Measurements from ENCODE around the gene MDN1.

- TF ChIP-seq CTCF (IDR thresholded peaks at IDR 0.05) (no peak), POLR2AphosphoS2 (conservative IDR thresholded peaks at IDR 0.05; ENCODE audit: low read length) (no peak), EP300 (IDR thresholded peaks at IDR 0.05) (no peak), MAFK (IDR thresholded peaks at IDR 0.05; ENCODE audit: partially characterized antibody) (no peak), HDAC2 (IDR thresholded peaks at IDR 0.05) (no peak), MAX (IDR thresholded peaks at IDR 0.05) (no peak), POLR2A (IDR thresholded peaks at IDR 0.05; ENCODE audit: low read length) (no peak), JUN (IDR thresholded peaks at IDR 0.05) (no peak), RAD21 (conservative IDR thresholded peaks at IDR 0.05 in 1 of 2, IDR thresholded peaks at IDR 0.05 in 1 of 2) (no peak), SMC3 (IDR thresholded peaks at IDR 0.05) (no peak), NR3C1 (IDR thresholded peaks at IDR 0.05) (no peak)
Observed at GRCh38 chr6:89862273-89862672, 42.7 kb upstream of the MDN1 start.

All from A549 (cell line).